Body of pancreas (tissue), 4 donors: Measurements from ENCODE around the gene KXD1. TPM values are rescaled to one million over a fixed set of nuclear protein-coding genes. Genes with fewer than 3 reads are reported as not detected.

Source experiments
- ATAC-seq: fragments of 150-250 bp; one replicate; pipeline ENCODE4 v1.9.1; 2016
- DNase-seq, 4 donors: peaks; one replicate each; pipeline ENCODE4 v3.0.0-alpha.2; 2019
- H3K27ac ChIP-seq, 4 donors: fragments of 200-600 bp; sonication (generic); 1 replicate in 3 of 4; 2 replicates in 1 of 4; pipeline versions ENCODE4 v1.5.1 to v1.6.1; 2016 to 2019; ENCODE audit warnings: mild to moderate bottlenecking in 1 of 4, mixed read lengths in 1 of 4, moderate library complexity in 1 of 4
- H3K27me3 ChIP-seq, 2 donors: fragments of 200-600 bp; sonication (generic); one replicate each; pipeline ENCODE4 v1.6.0; 2016; ENCODE audit warnings: mild to moderate bottlenecking in 1 of 2
- H3K36me3 ChIP-seq, 2 donors: fragments of 200-600 bp; sonication (generic); replicated peaks in 1 of 2; 2 replicates each; pipeline ENCODE4 v1.5.1; 2016; ENCODE audit warnings: low read depth in 2 of 2; ENCODE audit not compliant: insufficient read depth in 1 of 2
- H3K4me1 ChIP-seq: fragments of 200-600 bp; sonication (generic); one replicate; pipeline ENCODE4 v1.6.0; 2016
- H3K4me3 ChIP-seq, 2 donors: fragments of 200-600 bp; sonication (generic); 1 replicate in 1 of 2; 2 replicates in 1 of 2; pipeline ENCODE4 v1.5.1; 2016 to 2019
- H3K9me3 ChIP-seq, 3 donors: fragments of 200-600 bp; sonication (generic); 1 replicate in 2 of 3; 2 replicates in 1 of 3; pipeline ENCODE4 v1.5.1; 2016
- POLR2A ChIP-seq, 3 donors: fragments of 450-650 bp; IDR thresholded peaks; one replicate each; pipeline ENCODE4 v1.6.1; 2016; ENCODE audit warnings: antibody characterized with exemption in 3 of 3, mild to moderate bottlenecking in 2 of 3
- WGBS, 2 donors: methylation state at CpG; one replicate each; pipeline ENCODE4 v1.1.5; 2017; 5-methylcytosine and 5-hydroxymethylcytosine counted together
- intact Hi-C: fragments of 100-400 bp; cut with DNase I; formaldehyde crosslinking; loops from one replicate; pipeline ENCODE4 v1.15.1; 2023
- total RNA-seq, 2 donors: library from RNA; depleted of rRNA; stranded (reverse); fragments of >200 nt; gene quantifications; one replicate each; pipeline ENCODE4 v1.1.0, GENCODE V29; 2016
- TF ChIP-seq, protein P1 (sequence below), 7 experiments: fragments of 450-650 bp in 4 of 7; fragments of 200-600 bp in 3 of 7; sonication (generic) in 3 of 7; IDR thresholded peaks; one replicate each; pipeline ENCODE4 v1.5.1; 2016 to 2019; ENCODE audit warnings: antibody characterized with exemption in 7 of 7

Gene KXD1
- total RNA-seq, 2 donors from 2014 or later: 62.6 to 71.1 TPM

GRCh38 chr19:18576383-18576782 lies 18.7 kb downstream of the KXD1 start:
- DNase-seq (no peak), ATAC-seq (no peak)
- Histone ChIP-seq H3K36me3 (peaks cover 11 to 14% of the 10 kb centered on the region in 2 donors), H3K4me3 (no peak overlapping the region), H3K9me3 (no peaks in the 10 kb centered on the region), H3K4me1 (peaks cover 16% of the 10 kb centered on the region), H3K27ac (no peak overlapping the region), H3K27me3 (no peaks in the 10 kb centered on the region)
- intact Hi-C loops: no loop called here
- WGBS, 2 donors: 90 to 99% methylated on average over 7 to 8 of the region's 8 CpGs
- TF ChIP-seq, protein P1, sequence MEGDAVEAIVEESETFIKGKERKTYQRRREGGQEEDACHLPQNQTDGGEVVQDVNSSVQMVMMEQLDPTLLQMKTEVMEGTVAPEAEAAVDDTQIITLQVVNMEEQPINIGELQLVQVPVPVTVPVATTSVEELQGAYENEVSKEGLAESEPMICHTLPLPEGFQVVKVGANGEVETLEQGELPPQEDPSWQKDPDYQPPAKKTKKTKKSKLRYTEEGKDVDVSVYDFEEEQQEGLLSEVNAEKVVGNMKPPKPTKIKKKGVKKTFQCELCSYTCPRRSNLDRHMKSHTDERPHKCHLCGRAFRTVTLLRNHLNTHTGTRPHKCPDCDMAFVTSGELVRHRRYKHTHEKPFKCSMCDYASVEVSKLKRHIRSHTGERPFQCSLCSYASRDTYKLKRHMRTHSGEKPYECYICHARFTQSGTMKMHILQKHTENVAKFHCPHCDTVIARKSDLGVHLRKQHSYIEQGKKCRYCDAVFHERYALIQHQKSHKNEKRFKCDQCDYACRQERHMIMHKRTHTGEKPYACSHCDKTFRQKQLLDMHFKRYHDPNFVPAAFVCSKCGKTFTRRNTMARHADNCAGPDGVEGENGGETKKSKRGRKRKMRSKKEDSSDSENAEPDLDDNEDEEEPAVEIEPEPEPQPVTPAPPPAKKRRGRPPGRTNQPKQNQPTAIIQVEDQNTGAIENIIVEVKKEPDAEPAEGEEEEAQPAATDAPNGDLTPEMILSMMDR (IDR thresholded peaks at IDR 0.05): no peak
- no peak for TF ChIP-seq POLR2A (IDR thresholded peaks at IDR 0.05)

DNA sequence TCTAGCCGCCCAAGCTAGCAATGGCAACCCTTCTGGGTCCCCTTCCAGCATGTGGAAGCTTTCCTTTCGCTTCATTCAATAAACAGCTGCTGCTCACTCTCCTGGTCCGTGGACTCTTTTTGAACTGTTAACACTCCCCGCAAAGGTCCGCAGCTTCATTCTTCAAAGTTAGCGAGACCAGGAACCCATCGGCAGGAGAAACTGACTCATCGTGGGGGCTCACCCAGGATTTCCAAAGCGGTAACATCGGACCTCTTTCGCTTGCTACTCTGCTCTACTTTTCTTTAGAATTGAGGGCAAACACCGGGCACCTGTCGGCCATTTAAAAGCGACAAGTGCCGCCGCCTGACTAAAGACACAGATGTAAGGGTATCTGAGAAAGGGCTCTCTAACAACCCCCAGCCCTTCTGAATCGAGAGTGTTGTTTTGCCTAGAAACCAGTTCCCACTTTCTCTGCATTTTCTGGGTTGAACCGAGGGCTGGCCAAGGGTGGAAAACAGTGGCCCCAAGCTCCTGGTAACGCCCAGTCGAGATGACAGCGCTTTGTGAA lies 19.8 kb downstream of the KXD1 start:
- DNase-seq: no peak
- peaks cover 11 to 14% of the 10 kb centered on the region in 2 donors for H3K36me3 ChIP-seq
- ATAC-seq: no peak
- 86 to 87% methylated on average over 18 to 21 of the region's 21 CpGs for WGBS, 2 donors
- H3K4me3 ChIP-seq: no peak overlapping the region
- no peaks in the 10 kb centered on the region for H3K9me3 ChIP-seq
- H3K27me3 ChIP-seq: no peaks in the 10 kb centered on the region
- TF ChIP-seq POLR2A (IDR thresholded peaks at IDR 0.05): no peak
- TF ChIP-seq, protein P1 (IDR thresholded peaks at IDR 0.05): no peak
- H3K27ac ChIP-seq: no peak overlapping the region
- intact Hi-C loops: no loop called here
- H3K4me1 ChIP-seq: peaks cover 14% of the 10 kb centered on the region

- Histone ChIP-seq H3K9me3 (no peaks in the 10 kb centered on the region), H3K27me3 (no peaks in the 10 kb centered on the region), H3K36me3 (peaks cover 0 to 1% of the 10 kb centered on the region in 2 donors), H3K4me1 (no peaks in the 10 kb centered on the region), H3K27ac (no peak overlapping the region), H3K4me3 (no peak overlapping the region)
- no peak for DNase-seq
- ATAC-seq: no peak
- no peak for TF ChIP-seq POLR2A (IDR thresholded peaks at IDR 0.05)
- TF ChIP-seq, protein P1 (IDR thresholded peaks at IDR 0.05): no peak
- 34 to 40% methylated on average over 3 to 7 of the region's 7 CpGs for WGBS, 2 donors
- intact Hi-C loops: no loop called here
These were observed 22.6 kb downstream of the KXD1 start for GRCh38 chr19:18580311-18580710.

DNA sequence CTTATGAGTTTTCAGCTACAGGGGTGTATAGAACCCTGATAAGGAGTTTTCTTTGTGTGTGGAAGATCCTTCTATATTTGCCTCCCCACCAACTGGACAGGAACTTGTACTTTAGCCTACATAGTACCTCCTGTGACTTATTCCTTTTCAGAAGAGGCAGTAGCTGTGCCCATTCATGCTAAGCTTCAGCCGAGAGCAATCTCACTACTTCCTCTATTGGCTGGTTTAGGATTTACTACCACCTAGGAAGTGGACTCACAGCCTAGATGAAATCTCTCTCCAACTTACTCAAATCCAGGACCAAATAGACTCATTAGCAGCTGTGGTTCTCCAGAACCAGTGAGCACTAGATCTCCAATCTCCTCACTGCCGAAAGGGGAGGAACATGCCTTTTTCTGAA lies 28.6 kb downstream of the KXD1 start:
- Histone ChIP-seq H3K4me1 (peaks cover 15% of the 10 kb centered on the region), H3K27me3 (no peaks in the 10 kb centered on the region), H3K9me3 (no peaks in the 10 kb centered on the region), H3K27ac (no peak overlapping the region), H3K4me3 (no peak overlapping the region), H3K36me3 (no peaks in the 10 kb centered on the region)
- no peak for ATAC-seq
- intact Hi-C loops: no loop called here
- 47 to 55% methylated on average over 2 of the region's 2 CpGs for WGBS, 2 donors
- TF ChIP-seq POLR2A (IDR thresholded peaks at IDR 0.05): no peak
- TF ChIP-seq, protein P1 (IDR thresholded peaks at IDR 0.05): no peak
- no peak for DNase-seq

DNA sequence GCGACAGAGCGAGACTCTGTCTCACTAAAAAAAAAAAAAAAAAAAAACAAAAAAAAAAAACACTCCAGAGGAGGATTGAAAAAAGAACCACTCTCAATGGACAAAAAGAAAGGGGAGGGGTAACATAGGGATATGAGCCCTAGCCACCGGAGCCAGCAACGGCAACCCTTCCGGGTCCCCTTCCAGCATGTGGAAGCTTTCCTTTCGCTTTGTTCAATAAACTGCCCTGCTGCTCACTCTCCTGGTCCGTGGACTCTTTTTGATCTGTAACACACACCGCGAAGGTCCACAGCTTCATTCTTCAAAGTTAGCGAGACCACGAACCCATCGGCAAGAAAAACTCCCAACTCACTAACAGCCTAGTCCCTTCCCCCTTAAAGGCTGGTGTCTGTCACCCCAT lies 29.9 kb downstream of the KXD1 start:
- Histone ChIP-seq H3K27me3 (no peaks in the 10 kb centered on the region), H3K27ac (peak overlapping the region in 1 of 4 donors; percentile 93), H3K36me3 (no peaks in the 10 kb centered on the region), H3K4me3 (no peak overlapping the region), H3K4me1 (peaks cover 15% of the 10 kb centered on the region), H3K9me3 (no peaks in the 10 kb centered on the region)
- 90 to 97% methylated on average over 11 to 12 of the region's 12 CpGs for WGBS, 2 donors
- no peak for ATAC-seq
- TF ChIP-seq POLR2A (IDR thresholded peaks at IDR 0.05): no peak
- TF ChIP-seq, protein P1 (IDR thresholded peaks at IDR 0.05): no peak
- no peak for DNase-seq
- intact Hi-C loops: no loop called here
